HepG2 (cell line): ENCODE data around the gene KIAA0232. TPM values are rescaled to one million over a fixed set of nuclear protein-coding genes. Genes with fewer than 3 reads are reported as not detected.

Source experiments
- ATAC-seq: fragments of 200-7000 bp; cut with Tn5 transposase; 3 replicates; pipeline ENCODE4 v1.9.1; 2020; ENCODE audit warnings: mild to moderate bottlenecking, moderate library complexity
- BruUV-seq: library from RNA; stranded (reverse); fragments of 400-500 nt; replicated peaks from 2 replicates; lab custom pipeline; 2021; lab: Mats Ljungman, UMichigan
- CTCF ChIA-PET: fragments of 300-600 bp; formaldehyde crosslinking; extraction: SDS; loops from one replicate; lab custom pipeline; 2021; ENCODE audit warnings: low total read pairs, inconsistent platforms, low intra/inter-chr PET ratio; lab: Yijun Ruan, JAX
- POLR2A ChIA-PET: fragments of 350-600 bp; sonication (Branson Sonifier 250); formaldehyde crosslinking; loops from one replicate; lab custom pipeline; 2020; ENCODE audit warnings: antibody characterized with exemption, inconsistent platforms; lab: Yijun Ruan, JAX
- DNase-seq: peaks from one replicate; pipeline ENCODE4 v3.0.0-alpha.2; 2015; ENCODE audit warnings: low spot score
- FAIRE-seq: peaks from 3 replicates; lab custom pipeline; 2011; peaks lifted over from hg19 to GRCh38; lab: Jason Lieb, UNC
- H2AFZ ChIP-seq: one replicate; pipeline ENCODE4 v1.6.1; 2011; ENCODE audit warnings: low read length, inconsistent platforms
- H3K27ac ChIP-seq: fragments of 300-600 bp; 3 replicates; pipeline ENCODE4 v1.8.0; 2011; ENCODE audit warnings: mixed run types, mild to moderate bottlenecking, mixed read lengths, low read length, inconsistent platforms; ENCODE audit not compliant: insufficient read depth; ENCODE audit errors: extremely low read length
- H3K27me3 ChIP-seq, 2 experiments: fragments of 200-600 bp in 1 of 2; 2 replicates in 1 of 2; 3 replicates in 1 of 2; pipeline versions ENCODE4 v1.6.0 to v1.8.0; 2011; ENCODE audit warnings: low read length in 2 of 2, mild to moderate bottlenecking in 2 of 2, moderate library complexity in 2 of 2, inconsistent platforms in 1 of 2; ENCODE audit not compliant: insufficient read depth in 2 of 2, control insufficient read depth in 1 of 2
- H3K36me3 ChIP-seq, 2 experiments: fragments of 200-600 bp in 1 of 2; replicated peaks in 1 of 2; 2 replicates in 1 of 2; 3 replicates in 1 of 2; pipeline versions ENCODE4 v1.5.1 to v1.8.0; 2011; ENCODE audit warnings: low read length in 2 of 2, inconsistent platforms in 1 of 2; ENCODE audit not compliant: insufficient read depth in 2 of 2, control insufficient read depth in 1 of 2
- H3K4me1 ChIP-seq: 2 replicates; pipeline ENCODE4 v1.5.1; 2012; ENCODE audit warnings: low read length, inconsistent platforms; ENCODE audit not compliant: insufficient read depth
- H3K4me2 ChIP-seq: 2 replicates; pipeline ENCODE4 v1.6.0; 2011; ENCODE audit warnings: low read depth, low read length, inconsistent platforms
- H3K4me3 ChIP-seq, 3 experiments: fragments of 200-600 bp in 1 of 3; sonication (generic), shearing (Covaris generic) in 1 of 3; replicated peaks in 1 of 3; 2 replicates each; pipeline ENCODE4 v1.5.1; 2011 to 2016; ENCODE audit warnings: low read length in 3 of 3, inconsistent platforms in 2 of 3, low read depth in 2 of 3, mild to moderate bottlenecking in 2 of 3, control low read depth in 1 of 3, mixed read lengths in 1 of 3; ENCODE audit not compliant: insufficient read depth in 1 of 3
- H3K79me2 ChIP-seq: one replicate; pipeline ENCODE4 v1.6.1; 2011; ENCODE audit warnings: low read length, inconsistent platforms; ENCODE audit not compliant: insufficient read depth
- H3K9ac ChIP-seq: 2 replicates; pipeline ENCODE4 v1.6.0; 2011; ENCODE audit warnings: mild to moderate bottlenecking, low read depth, low read length, inconsistent platforms; ENCODE audit not compliant: insufficient read depth
- H3K9me3 ChIP-seq: 2 replicates; pipeline ENCODE4 v1.5.1; 2012; ENCODE audit warnings: mild to moderate bottlenecking, low read length
- H4K20me1 ChIP-seq: 2 replicates; pipeline ENCODE4 v1.6.0; 2011; ENCODE audit warnings: inconsistent platforms, mild to moderate bottlenecking, low read length, moderate library complexity; ENCODE audit not compliant: insufficient read depth
- GATAD2A ChIP-seq: IDR thresholded peaks from 2 replicates; pipeline ENCODE4 v1.6.1; 2016
- IRF1 ChIP-seq: sonication (generic); formaldehyde crosslinking; IDR thresholded peaks from 2 replicates; pipeline ENCODE4 v1.4.0; 2020; ENCODE audit warnings: low read depth, mild to moderate bottlenecking, missing genetic modification reagents
- MAFK ChIP-seq, 2 experiments: IDR thresholded peaks in 1 of 2; conservative IDR thresholded peaks in 1 of 2; 2 replicates each; pipeline ENCODE4 v1.6.1; 2011; ENCODE audit warnings: improper control_type of control experiment in 2 of 2, low read length in 2 of 2
- MEF2D ChIP-seq: sonication (generic); formaldehyde crosslinking; IDR thresholded peaks from 2 replicates; pipeline ENCODE4 v1.5.1; 2020; ENCODE audit warnings: mild to moderate bottlenecking, missing genetic modification reagents
- NFE2L2 ChIP-seq: fragments of 150-350 bp; IDR thresholded peaks from 2 replicates; pipeline ENCODE4 v1.6.1; 2014; ENCODE audit warnings: low read length
- RBFOX2 ChIP-seq: fragments of 200-400 bp; formaldehyde crosslinking; IDR thresholded peaks from 2 replicates; pipeline ENCODE4 v1.6.1; 2017; ENCODE audit warnings: low read depth, mild to moderate bottlenecking, low read length
- SAP130 ChIP-seq: IDR thresholded peaks from 2 replicates; pipeline ENCODE4 v1.6.1; 2016; ENCODE audit warnings: low read depth
- SRY ChIP-seq: sonication (generic); formaldehyde crosslinking; IDR thresholded peaks from 2 replicates; pipeline ENCODE4 v1.8.0; 2022; ENCODE audit warnings: mild to moderate bottlenecking, missing genetic modification reagents
- ZEB1 ChIP-seq: IDR thresholded peaks from 2 replicates; pipeline ENCODE4 v1.6.1; 2012; ENCODE audit warnings: mild to moderate bottlenecking, low read depth, inconsistent platforms; ENCODE audit not compliant: insufficient replicate concordance
- WGBS: methylation state at CpG from one replicate; pipeline ENCODE4 v1.1.6; 2017; ENCODE audit warnings: low lambda C conversion rate; 5-methylcytosine and 5-hydroxymethylcytosine counted together
- in situ Hi-C: cut with HindIII; loops from 2 replicates; pipeline ENCODE4 v1.10.0; 2017; ENCODE audit warnings: low pct_unique_long_range_greater_than_20kb; ENCODE audit not compliant: extremely low pct_ligation_motif_present
- intact Hi-C: fragments of 100-400 bp; cut with micrococcal nuclease; formaldehyde crosslinking; loops from one replicate; pipeline ENCODE4 v1.10.0; 2022; ENCODE audit not compliant: unreplicated experiment
- polyA plus RNA-seq, 8 experiments: library from polyadenylated mRNA; depleted of rRNA in 3 of 8; stranded (reverse) in 7 of 8; unstranded in 1 of 8; fragments of >200 nt; fragmentation: Illumina TruSeq in 4 of 8; extraction: Trizol in 4 of 8; gene quantifications; 2 replicates each; pipeline versions ENCODE4 v1.2.1 to v1.2.3, GENCODE V29; 2011 to 2016; ENCODE audit warnings: low read depth in 4 of 8, missing spikeins in 1 of 8, mixed read lengths in 1 of 8; ENCODE audit not compliant: insufficient read depth in 1 of 8
- total RNA-seq, 5 experiments: library from RNA; depleted of rRNA; stranded (reverse); fragments of >200 nt; fragmentation: Illumina TruSeq; extraction: Trizol; gene quantifications; 2 replicates each; pipeline ENCODE4 v1.2.3, GENCODE V29; 2016; ENCODE audit warnings: low read depth in 1 of 5

The KIAA0232 gene
- total and polyA plus RNA-seq, 2 of the 13 experiments (the other 11 are each of a cell fraction or from before 2014, with no cell fraction given): 7.8 to 17.1 TPM

GRCh38 chr4:6855692-6856297 lies 73.3 kb downstream of the KIAA0232 start:
- no peaks in the 10 kb centered on the region for H3K27me3 ChIP-seq
- H3K9ac ChIP-seq: no peak overlapping the region
- H4K20me1 ChIP-seq: no peaks in the 10 kb centered on the region
- H3K36me3 ChIP-seq: peaks cover 12 to 42% of the 10 kb centered on the region in 2 experiments
- CTCF ChIA-PET: no interaction called here
- DNase-seq (peak; percentile 20), FAIRE-seq (no peak), ATAC-seq (no peak)
- H3K79me2 ChIP-seq: peaks cover 8% of the 10 kb centered on the region
- in situ Hi-C loops: no loop called here
- WGBS: 78% methylated on average over 11 of the region's 11 CpGs
- H3K4me1 ChIP-seq: peaks cover 34% of the 10 kb centered on the region
- no peak overlapping the region for H3K4me2 ChIP-seq
- peaks cover 20% of the 10 kb centered on the region; the same call in 1 of the 2 replicates for H3K9me3 ChIP-seq
- BruUV-seq: no TSS peak
- no peak overlapping the region for H3K4me3 ChIP-seq
- H2AFZ ChIP-seq: no peak overlapping the region
- TF ChIP-seq SAP130 (CRISPR knock-in tag): 0 out of 2 replicates have a peak, but pooled peaks have one; percentile 15
- peak; percentile 18 to 57; a peak in 2 of 4 replicates for TF ChIP-seq MAFK (conservative IDR thresholded peaks at IDR 0.05 in 1 of 2, IDR thresholded peaks at IDR 0.05 in 1 of 2; ENCODE audit: low read length in 2 of 2)
- TF ChIP-seq ZEB1: no peak
- peak; percentile 91 for TF ChIP-seq MEF2D (CRISPR knock-in tag)
- no peak for TF ChIP-seq IRF1 (CRISPR knock-in tag)
- peak; percentile 96 for TF ChIP-seq NFE2L2
- TF ChIP-seq GATAD2A (CRISPR knock-in tag): 0 out of 2 replicates have a peak, but pooled peaks have one; percentile 19
- TF ChIP-seq SRY (CRISPR knock-in tag): no peak
- no peak for TF ChIP-seq RBFOX2
- POLR2A ChIA-PET: no interaction called here
- H3K27ac ChIP-seq: peak overlapping the region; percentile 34
- intact Hi-C loops: no loop called here
